GM23338 (cell line): ENCODE results near the gene P2RY8. TPM values are rescaled to one million over a fixed set of nuclear protein-coding genes. Genes with fewer than 3 reads are reported as not detected.

ENCODE experiments used
- ATAC-seq: fragments of 200-7000 bp; cut with Tn5 transposase; 3 replicates; pipeline ENCODE4 v1.9.1; 2020
- DNase-seq: peaks from one replicate; pipeline ENCODE4 v3.0.0-alpha.2; 2015; ENCODE audit warnings: low spot score
- H2AFZ ChIP-seq: fragments of 200-600 bp; sonication (generic); 2 replicates; pipeline ENCODE4 v1.8.0; 2016; ENCODE audit warnings: antibody characterized with exemption, mild to moderate bottlenecking, moderate library complexity
- H3F3A ChIP-seq: fragments of 200-600 bp; sonication (generic); replicated peaks from 2 replicates; pipeline ENCODE4 v1.8.0; 2017; ENCODE audit warnings: antibody characterized with exemption, mixed run types, low read depth
- H3K27ac ChIP-seq: fragments of 200-600 bp; sonication (generic); 2 replicates; pipeline ENCODE4 v1.6.1; 2016; ENCODE audit warnings: low read depth
- H3K27me3 ChIP-seq: fragments of 200-600 bp; sonication (generic); 2 replicates; pipeline ENCODE4 v1.8.0; 2016; ENCODE audit warnings: mild to moderate bottlenecking, mixed run types, moderate library complexity; ENCODE audit not compliant: insufficient read depth
- H3K36me3 ChIP-seq: fragments of 200-600 bp; sonication (generic); 2 replicates; pipeline ENCODE4 v1.8.0; 2016; ENCODE audit warnings: mild to moderate bottlenecking; ENCODE audit not compliant: insufficient read depth
- H3K4me1 ChIP-seq: fragments of 200-600 bp; sonication (generic); 2 replicates; pipeline ENCODE4 v1.8.0; 2016; ENCODE audit warnings: mild to moderate bottlenecking, moderate library complexity; ENCODE audit not compliant: insufficient read depth
- H3K4me2 ChIP-seq: fragments of 200-600 bp; sonication (generic); 2 replicates; pipeline ENCODE4 v1.7.1; 2017; ENCODE audit warnings: mixed run types
- H3K4me3 ChIP-seq: fragments of 200-600 bp; sonication (generic); 2 replicates; pipeline ENCODE4 v1.6.1; 2016; ENCODE audit warnings: mixed run types
- H3K79me2 ChIP-seq: fragments of 200-600 bp; sonication (generic); replicated peaks from 2 replicates; pipeline ENCODE4 v1.8.0; 2017; ENCODE audit warnings: mild to moderate bottlenecking; ENCODE audit not compliant: insufficient read depth
- H3K9me2 ChIP-seq: fragments of 200-600 bp; sonication (generic); 2 replicates; pipeline ENCODE4 v1.8.0; 2017; ENCODE audit not compliant: insufficient read depth
- H4K20me1 ChIP-seq: fragments of 200-600 bp; sonication (generic); replicated peaks from 2 replicates; pipeline ENCODE4 v1.8.0; 2017; ENCODE audit warnings: mild to moderate bottlenecking; ENCODE audit not compliant: insufficient read depth
- H3K27ac Mint-ChIP-seq: 2 replicates; pipeline ENCODE4 v1.8.0; 2020; ENCODE audit warnings: inconsistent platforms, mild to moderate bottlenecking, moderate library complexity, mixed read lengths
- H3K27me3 Mint-ChIP-seq: 3 replicates; pipeline ENCODE4 v1.8.0; 2022; ENCODE audit warnings: low read depth, mild to moderate bottlenecking, moderate library complexity, mixed read lengths, inconsistent platforms; ENCODE audit not compliant: insufficient read depth, poor library complexity
- H3K36me3 Mint-ChIP-seq: 3 replicates; pipeline ENCODE4 v1.8.0; 2021; ENCODE audit warnings: low read depth, mild to moderate bottlenecking, inconsistent platforms, moderate library complexity, mixed read lengths
- H3K4me1 Mint-ChIP-seq: 3 replicates; pipeline ENCODE4 v1.8.0; 2020; ENCODE audit warnings: mild to moderate bottlenecking, inconsistent platforms, mixed read lengths
- H3K4me3 Mint-ChIP-seq: 3 replicates; pipeline ENCODE4 v1.8.0; 2021; ENCODE audit warnings: moderate library complexity, mild to moderate bottlenecking, inconsistent platforms, mixed read lengths
- H3K9me3 Mint-ChIP-seq: 3 replicates; pipeline ENCODE4 v1.8.0; 2020; ENCODE audit warnings: moderate library complexity, mild to moderate bottlenecking, inconsistent platforms, mixed read lengths
- CREB1 ChIP-seq: fragments of 250-450 bp; sonication (Bioruptor Pico); IDR thresholded peaks from 2 replicates; pipeline ENCODE4 v1.5.0; 2020; ENCODE audit warnings: low read depth, mild to moderate bottlenecking, moderate library complexity
- EZH2 ChIP-seq: fragments of 200-600 bp; sonication (generic); IDR thresholded peaks from one replicate; pipeline ENCODE4 v1.8.0; 2017; ENCODE audit warnings: antibody characterized with exemption, mild to moderate bottlenecking, low read depth; ENCODE audit not compliant: unreplicated experiment
- JUNB ChIP-seq: IDR thresholded peaks from one replicate; pipeline ENCODE4 v1.6.1; 2016; ENCODE audit warnings: antibody characterized with exemption; ENCODE audit not compliant: unreplicated experiment
- polyA plus RNA-seq: library from polyadenylated mRNA; unstranded; fragments of >200 nt; fragmentation: Nextera tagmentation; extraction: Ambion mirVana; gene quantifications from 2 replicates; pipeline ENCODE4 v1.2.1, GENCODE V29; 2016
- total RNA-seq: library from RNA; depleted of rRNA; stranded (reverse); fragments of >200 nt; shearing (Covaris generic); gene quantifications from 2 replicates; pipeline ENCODE4 v1.2.3, GENCODE V29; 2014
- TF ChIP-seq, protein P1 (sequence below), 2 experiments: fragments of 200-600 bp in 1 of 2; sonication (generic) in 1 of 2; conservative IDR thresholded peaks; 2 replicates each; pipeline versions ENCODE4 v1.5.1 to v1.6.1; 2016 to 2017; ENCODE audit warnings: antibody characterized with exemption in 2 of 2, low read depth in 2 of 2, mild to moderate bottlenecking in 2 of 2, moderate library complexity in 1 of 2

P2RY8 gene
- total and polyA plus RNA-seq, 2 experiments from 2014 or later: 0.24 TPM; not detected in 1

DNA sequence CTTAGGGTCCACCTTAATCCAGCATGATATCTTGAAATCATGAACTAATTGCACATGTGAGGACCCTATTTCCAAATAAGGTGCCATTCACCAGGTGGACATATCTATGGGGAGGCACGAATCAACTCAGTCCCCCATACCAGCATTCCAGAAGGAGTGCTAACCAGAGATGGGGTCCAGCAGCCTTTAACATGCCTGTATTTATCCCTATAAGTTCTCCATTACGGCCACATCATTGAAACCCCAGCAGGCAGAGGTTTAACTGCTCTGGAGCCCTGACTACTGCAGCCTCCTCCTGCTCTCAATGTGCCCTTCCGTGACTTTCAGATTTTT lies 81.1 kb downstream of the P2RY8 start:
- Histone ChIP-seq H3K4me1 (no peaks in the 10 kb centered on the region), H4K20me1 (no peaks in the 10 kb centered on the region), H3K27me3 (no peaks in the 10 kb centered on the region), H3K79me2 (peaks cover 17% of the 10 kb centered on the region), H3K9me2 (no peaks in the 10 kb centered on the region), H3K4me2 (no peak overlapping the region), H3K4me3 (no peak overlapping the region), H2AFZ (no peak overlapping the region), H3K36me3 (no peaks in the 10 kb centered on the region), H3F3A (no peaks in the 10 kb centered on the region), H3K27ac (no peak overlapping the region)
- Mint-ChIP-seq H3K27me3 (peaks cover 5% of the 10 kb centered on the region), H3K27ac (no peak overlapping the region), H3K36me3 (peaks cover 6% of the 10 kb centered on the region; the same call in 2 of the 3 replicates), H3K4me1 (no peaks in the 10 kb centered on the region; the same call in 2 of the 3 replicates), H3K9me3 (peaks cover 22% of the 10 kb centered on the region), H3K4me3 (no peak overlapping the region)
- TF ChIP-seq JUNB: no peak
- no peak for TF ChIP-seq EZH2
- TF ChIP-seq, protein P1, sequence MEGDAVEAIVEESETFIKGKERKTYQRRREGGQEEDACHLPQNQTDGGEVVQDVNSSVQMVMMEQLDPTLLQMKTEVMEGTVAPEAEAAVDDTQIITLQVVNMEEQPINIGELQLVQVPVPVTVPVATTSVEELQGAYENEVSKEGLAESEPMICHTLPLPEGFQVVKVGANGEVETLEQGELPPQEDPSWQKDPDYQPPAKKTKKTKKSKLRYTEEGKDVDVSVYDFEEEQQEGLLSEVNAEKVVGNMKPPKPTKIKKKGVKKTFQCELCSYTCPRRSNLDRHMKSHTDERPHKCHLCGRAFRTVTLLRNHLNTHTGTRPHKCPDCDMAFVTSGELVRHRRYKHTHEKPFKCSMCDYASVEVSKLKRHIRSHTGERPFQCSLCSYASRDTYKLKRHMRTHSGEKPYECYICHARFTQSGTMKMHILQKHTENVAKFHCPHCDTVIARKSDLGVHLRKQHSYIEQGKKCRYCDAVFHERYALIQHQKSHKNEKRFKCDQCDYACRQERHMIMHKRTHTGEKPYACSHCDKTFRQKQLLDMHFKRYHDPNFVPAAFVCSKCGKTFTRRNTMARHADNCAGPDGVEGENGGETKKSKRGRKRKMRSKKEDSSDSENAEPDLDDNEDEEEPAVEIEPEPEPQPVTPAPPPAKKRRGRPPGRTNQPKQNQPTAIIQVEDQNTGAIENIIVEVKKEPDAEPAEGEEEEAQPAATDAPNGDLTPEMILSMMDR (conservative IDR thresholded peaks at IDR 0.05; ENCODE audit: low read depth in 2 of 2): no peak
- TF ChIP-seq CREB1 (CRISPR knock-in tag): no peak
- no peak for DNase-seq
- no peak for ATAC-seq

DNA sequence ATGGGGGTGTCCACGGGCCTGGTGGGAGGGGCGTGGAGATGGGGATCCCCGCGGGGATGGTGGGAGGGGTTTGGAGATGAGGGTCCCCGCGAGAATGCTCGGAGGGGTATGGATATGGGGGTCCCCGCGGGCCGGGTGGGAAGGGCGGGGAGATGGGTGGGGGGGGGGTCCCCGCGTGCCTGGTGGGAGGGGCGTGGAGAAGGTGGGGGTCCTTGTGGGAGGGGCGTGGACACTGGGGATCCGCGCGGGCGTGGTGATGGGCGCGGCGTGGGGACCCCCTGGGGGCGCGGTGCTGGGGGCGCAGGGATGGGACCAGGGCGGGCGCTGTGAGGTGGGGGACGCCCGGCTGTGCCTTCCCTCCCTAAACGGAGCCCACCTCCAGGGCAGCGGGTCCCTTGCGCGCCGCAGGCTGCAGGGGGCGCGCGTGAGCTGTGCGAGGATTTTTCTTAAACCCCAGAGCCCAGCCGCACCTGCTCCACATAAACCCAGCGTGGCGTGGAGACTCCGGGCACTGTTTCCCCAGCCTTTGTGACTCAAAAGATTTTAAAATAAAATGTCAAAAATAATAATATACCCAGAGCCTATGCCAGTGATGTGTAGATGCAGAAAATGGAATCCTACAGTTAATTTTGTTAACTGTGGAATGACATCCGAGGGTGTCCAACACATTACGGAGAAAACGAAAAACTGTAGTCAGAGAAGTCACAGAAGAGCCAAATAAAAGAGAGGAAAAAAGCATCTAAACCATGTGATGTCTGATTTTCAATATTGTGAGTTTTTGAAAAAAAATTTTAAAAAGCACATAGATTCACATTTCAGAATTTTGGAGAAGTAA lies 82.8 kb downstream of the P2RY8 start:
- no peaks in the 10 kb centered on the region for H3K27me3 ChIP-seq
- no peak for TF ChIP-seq CREB1 (CRISPR knock-in tag)
- TF ChIP-seq, protein P1 (conservative IDR thresholded peaks at IDR 0.05; ENCODE audit: low read depth in 2 of 2): peak; percentile 66 to 96
- Mint-ChIP-seq H3K4me1 (no peaks in the 10 kb centered on the region; the same call in 2 of the 3 replicates), H3K27ac (no peak overlapping the region), H3K4me3 (no peak overlapping the region; the same call in 2 of the 3 replicates), H3K27me3 (peaks cover 13% of the 10 kb centered on the region), H3K9me3 (peaks cover 35% of the 10 kb centered on the region), H3K36me3 (peaks cover 17% of the 10 kb centered on the region)
- ATAC-seq: peak; percentile 67
- H3K4me2 ChIP-seq: no peak overlapping the region
- 0 out of 2 replicates have a peak, but pooled peaks cover 6% of the 10 kb centered on the region for H3K9me2 ChIP-seq
- H3K79me2 ChIP-seq: peaks cover 34% of the 10 kb centered on the region
- peak; percentile 93 for DNase-seq
- no peak overlapping the region for H3K4me3 ChIP-seq
- no peaks in the 10 kb centered on the region for H4K20me1 ChIP-seq
- H3K4me1 ChIP-seq: no peaks in the 10 kb centered on the region
- no peak overlapping the region for H3K27ac ChIP-seq
- no peak overlapping the region for H2AFZ ChIP-seq
- no peaks in the 10 kb centered on the region for H3K36me3 ChIP-seq
- no peaks in the 10 kb centered on the region for H3F3A ChIP-seq
